Measurements from ENCODE around the gene DDX3X. TPM values are rescaled to one million over a fixed set of nuclear protein-coding genes. Genes with fewer than 3 reads are reported as not detected.

The DDX3X gene
- total and polyA plus RNA-seq, 2 experiments from 2014 or later: 68.1 to 239 TPM

DNA sequence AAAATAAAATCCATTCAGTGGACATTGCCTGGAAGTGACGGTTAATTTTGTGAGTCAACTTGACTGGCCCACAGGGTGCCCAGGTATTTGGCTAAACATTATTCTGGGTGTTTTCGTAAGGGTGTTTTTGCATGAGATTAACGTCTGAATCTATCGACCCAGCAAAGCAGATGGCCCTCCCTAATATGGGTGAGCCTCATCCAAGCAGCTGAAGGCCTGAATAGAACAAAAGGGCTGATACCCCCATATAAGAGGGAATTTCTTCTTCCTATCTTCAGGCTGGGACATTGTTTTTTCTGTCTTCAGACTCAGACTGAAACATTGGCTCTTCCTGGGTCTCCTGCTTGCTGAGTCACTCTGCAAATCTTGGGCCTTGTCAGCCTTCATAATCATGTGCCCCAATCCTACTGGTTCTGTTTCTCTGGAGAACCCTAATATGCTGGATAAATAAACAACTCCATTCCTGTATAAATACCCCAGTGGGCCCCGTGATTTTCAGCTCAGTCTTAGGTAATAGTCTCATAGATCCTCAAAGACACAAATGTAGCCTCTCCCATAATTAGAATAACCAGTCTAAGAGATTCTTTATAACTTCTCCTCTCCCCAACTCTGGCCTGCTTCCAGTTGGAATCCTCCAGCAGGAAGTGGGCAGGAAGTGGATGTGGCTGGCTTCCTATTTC, 33.1 kb upstream of the DDX3X start:
- Histone ChIP-seq H3K4me3 (no peak overlapping the region), H3K27ac (ENCODE audit: low read depth) (no peak overlapping the region), H3K9me2 (ENCODE audit: insufficient read depth) (no peaks in the 10 kb centered on the region), H3K79me2 (replicated peaks; ENCODE audit: insufficient read depth) (no peaks in the 10 kb centered on the region), H2AFZ (no peak overlapping the region), H3K36me3 (ENCODE audit: insufficient read depth) (no peaks in the 10 kb centered on the region), H3K4me2 (no peak overlapping the region), H4K20me1 (replicated peaks; ENCODE audit: insufficient read depth) (no peaks in the 10 kb centered on the region), H3K27me3 (ENCODE audit: insufficient read depth) (no peaks in the 10 kb centered on the region), H3F3A (replicated peaks; ENCODE audit: low read depth) (no peaks in the 10 kb centered on the region), H3K4me1 (ENCODE audit: insufficient read depth) (no peaks in the 10 kb centered on the region; the same call in 1 of the 2 replicates)
- Mint-ChIP-seq H3K4me1 (peaks cover 17% of the 10 kb centered on the region), H3K27me3 (ENCODE audit: insufficient read depth, low read depth, poor library complexity) (peaks cover 5% of the 10 kb centered on the region), H3K27ac (no peak overlapping the region), H3K4me3 (no peak overlapping the region), H3K36me3 (ENCODE audit: low read depth) (no peaks in the 10 kb centered on the region), H3K9me3 (no peaks in the 10 kb centered on the region; the same call in 2 of the 3 replicates)
- no peak for DNase-seq (ENCODE audit: low spot score)
- TF ChIP-seq ZNF331 (CRISPR knock-in tag; IDR thresholded peaks at IDR 0.05; ENCODE audit: low read depth) (no peak), EZH2phosphoT487 (IDR thresholded peaks at IDR 0.05; ENCODE audit: unreplicated experiment) (no peak), NANOG (IDR thresholded peaks at IDR 0.05; ENCODE audit: borderline replicate concordance) (no peak), EZH2 (IDR thresholded peaks at IDR 0.05; ENCODE audit: low read depth, unreplicated experiment) (no peak), ZNF114 (CRISPR knock-in tag; IDR thresholded peaks at IDR 0.05) (no peak), POLR2AphosphoS5 (IDR thresholded peaks at IDR 0.05; ENCODE audit: low read depth) (no peak), STAT1 (IDR thresholded peaks at IDR 0.05; ENCODE audit: unreplicated experiment) (no peak), CREB1 (CRISPR knock-in tag; IDR thresholded peaks at IDR 0.05; ENCODE audit: low read depth) (no peak), JUNB (IDR thresholded peaks at IDR 0.05; ENCODE audit: unreplicated experiment) (no peak)
- TF ChIP-seq, protein P1, sequence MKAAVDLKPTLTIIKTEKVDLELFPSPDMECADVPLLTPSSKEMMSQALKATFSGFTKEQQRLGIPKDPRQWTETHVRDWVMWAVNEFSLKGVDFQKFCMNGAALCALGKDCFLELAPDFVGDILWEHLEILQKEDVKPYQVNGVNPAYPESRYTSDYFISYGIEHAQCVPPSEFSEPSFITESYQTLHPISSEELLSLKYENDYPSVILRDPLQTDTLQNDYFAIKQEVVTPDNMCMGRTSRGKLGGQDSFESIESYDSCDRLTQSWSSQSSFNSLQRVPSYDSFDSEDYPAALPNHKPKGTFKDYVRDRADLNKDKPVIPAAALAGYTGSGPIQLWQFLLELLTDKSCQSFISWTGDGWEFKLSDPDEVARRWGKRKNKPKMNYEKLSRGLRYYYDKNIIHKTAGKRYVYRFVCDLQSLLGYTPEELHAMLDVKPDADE (IDR thresholded peaks at IDR 0.05): no peak
- TF ChIP-seq, protein P2, sequence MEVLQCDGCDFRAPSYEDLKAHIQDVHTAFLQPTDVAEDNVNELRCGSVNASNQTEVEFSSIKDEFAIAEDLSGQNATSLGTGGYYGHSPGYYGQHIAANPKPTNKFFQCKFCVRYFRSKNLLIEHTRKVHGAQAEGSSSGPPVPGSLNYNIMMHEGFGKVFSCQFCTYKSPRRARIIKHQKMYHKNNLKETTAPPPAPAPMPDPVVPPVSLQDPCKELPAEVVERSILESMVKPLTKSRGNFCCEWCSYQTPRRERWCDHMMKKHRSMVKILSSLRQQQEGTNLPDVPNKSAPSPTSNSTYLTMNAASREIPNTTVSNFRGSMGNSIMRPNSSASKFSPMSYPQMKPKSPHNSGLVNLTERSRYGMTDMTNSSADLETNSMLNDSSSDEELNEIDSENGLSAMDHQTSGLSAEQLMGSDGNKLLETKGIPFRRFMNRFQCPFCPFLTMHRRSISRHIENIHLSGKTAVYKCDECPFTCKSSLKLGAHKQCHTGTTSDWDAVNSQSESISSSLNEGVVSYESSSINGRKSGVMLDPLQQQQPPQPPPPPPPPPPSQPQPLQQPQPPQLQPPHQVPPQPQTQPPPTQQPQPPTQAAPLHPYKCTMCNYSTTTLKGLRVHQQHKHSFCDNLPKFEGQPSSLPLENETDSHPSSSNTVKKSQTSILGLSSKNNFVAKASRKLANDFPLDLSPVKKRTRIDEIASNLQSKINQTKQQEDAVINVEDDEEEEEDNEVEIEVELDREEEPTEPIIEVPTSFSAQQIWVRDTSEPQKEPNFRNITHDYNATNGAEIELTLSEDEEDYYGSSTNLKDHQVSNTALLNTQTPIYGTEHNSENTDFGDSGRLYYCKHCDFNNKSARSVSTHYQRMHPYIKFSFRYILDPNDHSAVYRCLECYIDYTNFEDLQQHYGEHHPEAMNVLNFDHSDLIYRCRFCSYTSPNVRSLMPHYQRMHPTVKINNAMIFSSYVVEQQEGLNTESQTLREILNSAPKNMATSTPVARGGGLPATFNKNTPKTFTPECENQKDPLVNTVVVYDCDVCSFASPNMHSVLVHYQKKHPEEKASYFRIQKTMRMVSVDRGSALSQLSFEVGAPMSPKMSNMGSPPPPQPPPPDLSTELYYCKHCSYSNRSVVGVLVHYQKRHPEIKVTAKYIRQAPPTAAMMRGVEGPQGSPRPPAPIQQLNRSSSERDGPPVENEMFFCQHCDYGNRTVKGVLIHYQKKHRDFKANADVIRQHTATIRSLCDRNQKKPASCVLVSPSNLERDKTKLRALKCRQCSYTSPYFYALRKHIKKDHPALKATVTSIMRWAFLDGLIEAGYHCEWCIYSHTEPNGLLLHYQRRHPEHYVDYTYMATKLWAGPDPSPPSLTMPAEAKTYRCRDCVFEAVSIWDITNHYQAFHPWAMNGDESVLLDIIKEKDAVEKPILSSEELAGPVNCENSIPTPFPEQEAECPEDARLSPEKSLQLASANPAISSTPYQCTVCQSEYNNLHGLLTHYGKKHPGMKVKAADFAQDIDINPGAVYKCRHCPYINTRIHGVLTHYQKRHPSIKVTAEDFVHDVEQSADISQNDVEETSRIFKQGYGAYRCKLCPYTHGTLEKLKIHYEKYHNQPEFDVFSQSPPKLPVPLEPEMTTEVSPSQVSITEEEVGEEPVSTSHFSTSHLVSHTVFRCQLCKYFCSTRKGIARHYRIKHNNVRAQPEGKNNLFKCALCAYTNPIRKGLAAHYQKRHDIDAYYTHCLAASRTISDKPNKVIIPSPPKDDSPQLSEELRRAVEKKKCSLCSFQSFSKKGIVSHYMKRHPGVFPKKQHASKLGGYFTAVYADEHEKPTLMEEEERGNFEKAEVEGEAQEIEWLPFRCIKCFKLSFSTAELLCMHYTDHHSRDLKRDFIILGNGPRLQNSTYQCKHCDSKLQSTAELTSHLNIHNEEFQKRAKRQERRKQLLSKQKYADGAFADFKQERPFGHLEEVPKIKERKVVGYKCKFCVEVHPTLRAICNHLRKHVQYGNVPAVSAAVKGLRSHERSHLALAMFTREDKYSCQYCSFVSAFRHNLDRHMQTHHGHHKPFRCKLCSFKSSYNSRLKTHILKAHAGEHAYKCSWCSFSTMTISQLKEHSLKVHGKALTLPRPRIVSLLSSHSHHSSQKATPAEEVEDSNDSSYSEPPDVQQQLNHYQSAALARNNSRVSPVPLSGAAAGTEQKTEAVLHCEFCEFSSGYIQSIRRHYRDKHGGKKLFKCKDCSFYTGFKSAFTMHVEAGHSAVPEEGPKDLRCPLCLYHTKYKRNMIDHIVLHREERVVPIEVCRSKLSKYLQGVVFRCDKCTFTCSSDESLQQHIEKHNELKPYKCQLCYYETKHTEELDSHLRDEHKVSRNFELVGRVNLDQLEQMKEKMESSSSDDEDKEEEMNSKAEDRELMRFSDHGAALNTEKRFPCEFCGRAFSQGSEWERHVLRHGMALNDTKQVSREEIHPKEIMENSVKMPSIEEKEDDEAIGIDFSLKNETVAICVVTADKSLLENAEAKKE (CRISPR knock-in tag; IDR thresholded peaks at IDR 0.05): no peak
- TF ChIP-seq, protein P3, sequence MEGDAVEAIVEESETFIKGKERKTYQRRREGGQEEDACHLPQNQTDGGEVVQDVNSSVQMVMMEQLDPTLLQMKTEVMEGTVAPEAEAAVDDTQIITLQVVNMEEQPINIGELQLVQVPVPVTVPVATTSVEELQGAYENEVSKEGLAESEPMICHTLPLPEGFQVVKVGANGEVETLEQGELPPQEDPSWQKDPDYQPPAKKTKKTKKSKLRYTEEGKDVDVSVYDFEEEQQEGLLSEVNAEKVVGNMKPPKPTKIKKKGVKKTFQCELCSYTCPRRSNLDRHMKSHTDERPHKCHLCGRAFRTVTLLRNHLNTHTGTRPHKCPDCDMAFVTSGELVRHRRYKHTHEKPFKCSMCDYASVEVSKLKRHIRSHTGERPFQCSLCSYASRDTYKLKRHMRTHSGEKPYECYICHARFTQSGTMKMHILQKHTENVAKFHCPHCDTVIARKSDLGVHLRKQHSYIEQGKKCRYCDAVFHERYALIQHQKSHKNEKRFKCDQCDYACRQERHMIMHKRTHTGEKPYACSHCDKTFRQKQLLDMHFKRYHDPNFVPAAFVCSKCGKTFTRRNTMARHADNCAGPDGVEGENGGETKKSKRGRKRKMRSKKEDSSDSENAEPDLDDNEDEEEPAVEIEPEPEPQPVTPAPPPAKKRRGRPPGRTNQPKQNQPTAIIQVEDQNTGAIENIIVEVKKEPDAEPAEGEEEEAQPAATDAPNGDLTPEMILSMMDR (conservative IDR thresholded peaks at IDR 0.05; ENCODE audit: low read depth in 2 of 2): no peak
- TF ChIP-seq, protein P4, sequence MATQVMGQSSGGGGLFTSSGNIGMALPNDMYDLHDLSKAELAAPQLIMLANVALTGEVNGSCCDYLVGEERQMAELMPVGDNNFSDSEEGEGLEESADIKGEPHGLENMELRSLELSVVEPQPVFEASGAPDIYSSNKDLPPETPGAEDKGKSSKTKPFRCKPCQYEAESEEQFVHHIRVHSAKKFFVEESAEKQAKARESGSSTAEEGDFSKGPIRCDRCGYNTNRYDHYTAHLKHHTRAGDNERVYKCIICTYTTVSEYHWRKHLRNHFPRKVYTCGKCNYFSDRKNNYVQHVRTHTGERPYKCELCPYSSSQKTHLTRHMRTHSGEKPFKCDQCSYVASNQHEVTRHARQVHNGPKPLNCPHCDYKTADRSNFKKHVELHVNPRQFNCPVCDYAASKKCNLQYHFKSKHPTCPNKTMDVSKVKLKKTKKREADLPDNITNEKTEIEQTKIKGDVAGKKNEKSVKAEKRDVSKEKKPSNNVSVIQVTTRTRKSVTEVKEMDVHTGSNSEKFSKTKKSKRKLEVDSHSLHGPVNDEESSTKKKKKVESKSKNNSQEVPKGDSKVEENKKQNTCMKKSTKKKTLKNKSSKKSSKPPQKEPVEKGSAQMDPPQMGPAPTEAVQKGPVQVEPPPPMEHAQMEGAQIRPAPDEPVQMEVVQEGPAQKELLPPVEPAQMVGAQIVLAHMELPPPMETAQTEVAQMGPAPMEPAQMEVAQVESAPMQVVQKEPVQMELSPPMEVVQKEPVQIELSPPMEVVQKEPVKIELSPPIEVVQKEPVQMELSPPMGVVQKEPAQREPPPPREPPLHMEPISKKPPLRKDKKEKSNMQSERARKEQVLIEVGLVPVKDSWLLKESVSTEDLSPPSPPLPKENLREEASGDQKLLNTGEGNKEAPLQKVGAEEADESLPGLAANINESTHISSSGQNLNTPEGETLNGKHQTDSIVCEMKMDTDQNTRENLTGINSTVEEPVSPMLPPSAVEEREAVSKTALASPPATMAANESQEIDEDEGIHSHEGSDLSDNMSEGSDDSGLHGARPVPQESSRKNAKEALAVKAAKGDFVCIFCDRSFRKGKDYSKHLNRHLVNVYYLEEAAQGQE (IDR thresholded peaks at IDR 0.05; ENCODE audit: unreplicated experiment): no peak
- ATAC-seq: no peak

Measured in GM23338 (cell line).